IPS DF 4.7 (cell line): ENCODE measurements around the gene ATP2A3.

Experiments used
- DNase-seq: peaks from one replicate; pipeline ENCODE4 v3.0.0-alpha.2; 2013; ENCODE audit warnings: low spot score; ENCODE audit errors: extremely low read depth

Gene ATP2A3

DNA sequence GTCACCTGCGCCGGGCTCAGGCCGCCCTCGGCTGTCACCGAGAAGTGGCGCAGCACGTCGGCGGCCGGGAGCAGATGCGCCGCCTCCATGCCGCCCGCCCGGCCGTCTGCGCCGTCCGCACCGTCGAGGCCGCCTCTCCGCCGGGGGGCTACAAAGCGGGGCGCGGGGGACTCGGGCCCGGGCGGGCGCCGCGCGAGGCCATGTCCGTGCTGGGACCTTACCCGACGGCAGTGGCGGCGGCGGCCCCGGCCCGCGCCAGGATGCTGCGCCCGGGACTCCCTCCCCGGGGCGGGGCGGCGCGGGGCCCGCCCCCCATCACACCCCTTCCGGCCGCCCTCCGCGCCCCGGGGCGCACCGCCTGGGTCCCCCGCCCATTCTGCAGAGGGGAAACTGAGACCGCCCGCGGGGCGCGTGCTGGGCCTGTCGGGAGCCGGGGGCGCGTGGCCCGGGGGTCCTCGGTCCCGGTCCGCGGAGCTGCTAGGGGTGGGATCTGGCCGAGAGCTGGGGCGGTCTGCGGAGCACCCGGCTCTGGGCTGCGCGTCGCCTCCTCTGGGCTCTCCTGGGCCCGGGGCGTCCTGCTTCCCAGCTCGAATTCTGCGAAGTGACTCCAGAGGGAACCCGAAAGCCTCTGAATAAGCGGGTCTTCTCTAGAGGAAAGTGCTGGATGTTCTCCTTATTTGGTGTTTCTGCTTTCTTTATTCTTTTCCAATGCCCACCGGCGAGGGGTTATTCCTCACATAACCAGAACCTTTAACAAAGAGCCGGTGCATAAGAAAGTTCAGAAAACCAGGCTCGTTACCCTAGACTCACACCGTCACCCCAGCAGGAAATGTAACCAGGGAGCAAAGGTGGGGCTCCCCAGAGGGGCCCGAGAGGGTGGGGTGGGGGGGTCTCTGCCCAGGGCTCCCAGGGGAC lies at the start of gene ATP2A3:
Gene ATP2A3, minus strand, starts transcription at position 235 of the 915 bp plus-strand sequence. Its CDS starts 146 bp downstream, at position 89.
- DNase-seq = no peak

DNA sequence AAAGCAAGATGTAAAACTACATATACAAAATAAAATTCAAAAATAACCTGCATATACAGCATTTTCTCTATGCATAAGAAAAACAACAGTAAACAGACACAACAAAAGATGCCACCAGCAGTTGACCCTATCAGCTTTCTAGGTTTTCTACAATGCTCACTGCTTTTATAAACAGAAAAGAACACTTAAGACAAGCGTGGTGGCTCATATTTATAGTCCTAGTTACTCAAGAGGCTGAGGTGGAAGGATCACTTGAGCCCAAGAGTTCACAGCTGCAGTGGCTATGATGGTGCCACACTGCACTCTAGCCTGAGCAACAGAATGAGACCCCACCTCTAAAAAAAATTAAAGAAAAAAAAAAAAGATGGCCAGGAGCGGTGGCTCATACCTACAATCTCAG lies 46.5 kb upstream of the ATP2A3 start:
- no peak for DNase-seq

DNA sequence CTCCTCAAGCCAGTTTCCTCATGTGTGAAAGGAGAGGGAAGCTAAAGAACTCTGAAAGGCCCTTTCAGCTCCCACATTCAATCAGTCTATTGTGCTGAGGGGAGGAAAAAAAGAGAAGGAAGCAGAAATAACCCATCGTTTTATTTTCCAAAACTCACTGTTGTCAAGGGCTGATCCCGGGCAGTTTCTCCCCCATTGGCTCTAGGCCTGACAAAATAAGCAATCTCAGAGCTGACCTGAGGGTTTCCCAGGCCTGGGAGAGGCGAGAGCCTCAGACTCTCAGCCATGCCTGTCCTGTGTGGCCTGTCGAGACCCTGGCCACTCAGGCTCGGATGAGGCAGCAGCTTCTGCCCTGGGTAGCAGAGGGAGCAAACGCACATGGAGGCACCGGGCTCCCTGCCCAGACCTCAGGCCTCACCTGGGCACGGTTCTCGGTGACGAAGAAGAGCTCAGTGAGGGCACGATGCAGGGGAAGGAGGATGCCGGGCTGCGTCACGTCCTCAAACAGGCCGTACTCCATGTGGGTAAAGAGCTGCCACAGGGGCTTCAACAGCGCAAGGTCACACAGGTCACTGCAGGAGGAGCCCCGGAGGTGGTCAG lies 45.0 kb upstream of the ATP2A3 start:
- no peak for DNase-seq

DNA sequence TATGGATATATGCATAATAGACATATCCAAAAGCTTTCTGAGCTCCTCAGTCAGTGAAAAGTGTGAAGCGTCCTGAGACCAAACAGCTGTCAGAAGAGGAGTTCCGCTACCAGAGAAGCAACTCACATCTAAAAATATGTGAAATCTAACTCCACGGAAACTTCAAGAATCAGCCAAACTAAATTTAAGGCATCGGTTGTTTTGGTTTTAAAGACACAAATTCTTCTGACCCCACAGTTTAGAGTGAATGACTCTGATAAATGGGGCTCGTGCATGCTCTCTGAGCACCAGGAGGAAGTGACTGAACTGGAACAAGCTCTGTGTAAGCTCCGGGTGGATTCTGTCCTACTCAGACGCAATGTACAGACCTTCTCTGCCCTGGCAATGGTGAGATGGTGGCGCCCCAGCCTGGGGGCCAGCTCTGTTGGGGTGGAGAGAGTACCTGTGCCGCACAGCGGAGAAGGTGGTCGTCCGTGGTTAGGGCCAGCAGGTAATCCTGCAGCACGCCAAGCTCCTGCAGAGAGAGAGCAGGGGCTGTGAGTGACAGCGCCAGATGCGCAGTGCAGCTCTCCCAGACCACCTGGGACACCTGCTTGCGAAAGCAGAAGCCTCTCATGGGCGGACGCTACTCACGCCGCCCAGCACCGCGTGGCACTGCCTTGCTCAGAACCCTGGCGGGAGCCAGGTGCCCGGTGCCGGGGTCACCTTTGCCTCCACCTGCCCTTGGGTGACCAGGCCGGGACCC lies 44.4 kb upstream of the ATP2A3 start:
- DNase-seq = no peak

DNA sequence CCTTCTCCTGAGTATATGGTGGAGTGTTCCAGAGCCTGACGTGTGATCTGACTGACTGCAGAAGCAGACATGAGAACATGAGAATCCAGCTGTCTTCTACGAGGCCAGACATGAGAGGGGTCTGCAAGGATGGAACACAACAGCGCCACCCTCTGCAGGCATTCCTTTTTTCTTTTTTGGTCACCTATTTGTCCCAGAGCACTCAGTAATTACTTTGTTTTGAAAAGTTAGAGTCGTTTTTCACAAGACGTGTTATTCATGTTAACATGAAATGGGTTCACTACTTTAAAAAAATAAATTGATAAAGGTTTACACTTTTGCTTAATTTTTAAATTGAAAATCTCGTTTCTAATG lies 43.8 kb upstream of the ATP2A3 start:
- no peak for DNase-seq

DNA sequence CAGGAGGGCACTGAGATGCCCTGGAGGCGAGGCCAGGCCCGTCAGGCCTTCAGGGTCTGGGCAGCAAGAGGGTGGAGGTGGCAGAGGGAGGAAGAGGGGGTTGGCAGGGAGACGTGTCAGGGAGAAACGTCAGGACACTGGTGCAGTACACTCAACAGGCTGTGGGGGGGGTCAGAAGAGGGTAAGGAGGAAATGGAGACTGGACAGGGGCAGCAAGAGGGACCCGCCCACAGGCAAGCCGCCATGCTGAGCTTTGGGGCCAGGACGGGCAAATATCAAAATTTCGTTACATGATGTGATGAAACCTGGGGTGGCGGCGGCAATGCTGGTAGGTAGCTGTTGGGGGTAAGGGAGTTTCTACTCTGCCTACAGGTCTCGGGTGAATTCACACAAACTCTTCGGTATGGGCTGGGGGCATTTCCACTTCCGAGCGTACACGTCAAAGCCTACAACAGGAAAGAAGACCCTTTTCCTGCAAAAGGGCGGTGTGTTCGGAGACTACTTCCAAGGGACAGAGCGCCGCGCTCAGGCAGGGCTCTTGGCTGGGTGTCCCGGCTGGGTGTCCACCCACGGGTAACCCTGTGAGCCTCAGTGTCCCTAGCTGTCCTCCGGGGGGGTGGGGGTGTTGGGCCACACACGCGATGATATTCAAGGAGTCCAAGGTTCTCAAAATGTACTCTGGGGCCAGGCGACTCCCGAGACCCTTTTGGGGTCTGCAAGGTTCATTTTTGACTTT lies 43.3 kb upstream of the ATP2A3 start:
- no peak for DNase-seq

DNA sequence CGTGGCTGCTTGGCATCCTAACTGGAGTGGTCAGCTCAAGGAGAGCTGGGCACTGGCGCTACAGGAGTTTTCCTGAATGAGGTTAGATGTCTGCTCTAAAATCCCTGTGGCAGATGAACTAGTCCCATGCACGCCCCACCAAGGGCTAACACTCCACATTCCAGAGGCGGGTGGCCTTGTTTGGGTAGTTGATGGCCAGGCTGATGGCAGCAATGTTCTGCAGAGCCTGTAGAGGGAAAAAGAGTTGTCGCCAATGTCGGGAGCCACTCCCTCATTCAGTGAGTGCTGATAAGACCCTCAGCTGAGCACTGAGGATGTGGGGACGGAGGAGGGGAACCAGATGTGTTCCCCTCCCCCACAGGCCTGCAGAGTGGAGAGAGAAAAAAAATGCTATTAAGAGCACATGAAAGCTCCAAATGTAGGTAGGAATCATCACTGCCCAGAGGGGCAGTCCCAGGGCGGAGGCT lies 42.5 kb upstream of the ATP2A3 start:
- DNase-seq = no peak

DNA sequence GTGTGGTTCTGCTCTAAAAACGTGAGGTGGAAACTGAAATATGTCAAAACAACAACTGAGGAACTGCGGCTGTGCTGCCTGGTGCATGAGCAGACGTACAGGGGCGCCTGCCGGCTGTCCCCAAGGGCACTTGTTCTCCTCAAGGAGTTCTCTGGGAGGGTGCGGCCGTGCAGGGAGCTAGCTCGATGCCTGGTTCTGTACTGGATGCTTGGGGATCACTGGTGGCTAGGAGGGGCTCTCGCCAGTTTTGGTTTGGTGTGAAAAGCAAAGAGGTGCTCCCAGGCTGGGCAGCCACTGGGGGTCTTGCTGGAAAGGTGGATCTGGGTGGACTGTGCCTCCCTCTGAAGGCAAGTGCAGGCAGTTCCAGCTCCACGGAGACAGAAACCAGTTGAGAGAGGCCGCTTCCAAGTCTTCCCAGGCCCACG lies 41.9 kb upstream of the ATP2A3 start:
- DNase-seq = no peak

DNA sequence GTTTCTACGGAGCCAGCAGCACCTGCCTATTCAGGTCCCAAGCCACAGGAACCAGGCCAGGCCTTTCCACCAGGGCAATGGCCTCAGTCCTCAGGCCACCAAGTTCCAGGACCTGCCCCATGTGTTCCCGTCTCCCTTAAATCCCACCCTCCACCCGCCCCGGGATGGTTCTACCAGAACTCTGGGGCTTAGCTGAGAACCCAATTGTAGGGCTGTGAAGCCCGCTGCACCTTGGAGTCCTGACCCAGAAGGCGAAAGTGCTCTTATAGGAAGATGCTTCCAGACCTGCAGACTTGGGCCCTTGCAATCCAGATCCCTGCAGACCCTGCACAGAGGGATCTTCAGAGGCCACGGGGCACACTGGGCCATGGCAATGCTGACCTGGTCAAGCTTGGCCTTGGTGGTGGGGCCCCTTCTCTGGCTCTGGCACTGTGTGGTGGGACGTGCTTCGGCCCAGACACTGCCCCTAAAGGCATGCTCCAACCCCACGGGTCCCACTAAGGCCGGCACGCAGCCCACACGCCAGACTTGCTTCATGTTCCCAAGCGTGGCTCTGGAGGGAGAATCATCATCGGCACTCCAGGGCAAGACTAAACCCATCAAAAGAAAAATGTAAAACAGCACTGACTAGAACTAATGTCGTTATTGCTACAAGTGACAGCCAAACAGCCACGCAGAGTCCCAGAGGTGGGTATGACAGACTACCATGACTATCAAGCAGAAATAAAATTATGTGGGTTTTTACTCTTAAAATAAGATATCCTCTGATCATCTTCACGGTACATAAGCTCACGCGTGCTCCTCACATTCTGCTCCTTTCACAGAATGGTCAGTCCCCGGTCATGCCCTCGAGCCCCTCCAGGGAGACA lies 41.3 kb upstream of the ATP2A3 start:
- no peak for DNase-seq

DNA sequence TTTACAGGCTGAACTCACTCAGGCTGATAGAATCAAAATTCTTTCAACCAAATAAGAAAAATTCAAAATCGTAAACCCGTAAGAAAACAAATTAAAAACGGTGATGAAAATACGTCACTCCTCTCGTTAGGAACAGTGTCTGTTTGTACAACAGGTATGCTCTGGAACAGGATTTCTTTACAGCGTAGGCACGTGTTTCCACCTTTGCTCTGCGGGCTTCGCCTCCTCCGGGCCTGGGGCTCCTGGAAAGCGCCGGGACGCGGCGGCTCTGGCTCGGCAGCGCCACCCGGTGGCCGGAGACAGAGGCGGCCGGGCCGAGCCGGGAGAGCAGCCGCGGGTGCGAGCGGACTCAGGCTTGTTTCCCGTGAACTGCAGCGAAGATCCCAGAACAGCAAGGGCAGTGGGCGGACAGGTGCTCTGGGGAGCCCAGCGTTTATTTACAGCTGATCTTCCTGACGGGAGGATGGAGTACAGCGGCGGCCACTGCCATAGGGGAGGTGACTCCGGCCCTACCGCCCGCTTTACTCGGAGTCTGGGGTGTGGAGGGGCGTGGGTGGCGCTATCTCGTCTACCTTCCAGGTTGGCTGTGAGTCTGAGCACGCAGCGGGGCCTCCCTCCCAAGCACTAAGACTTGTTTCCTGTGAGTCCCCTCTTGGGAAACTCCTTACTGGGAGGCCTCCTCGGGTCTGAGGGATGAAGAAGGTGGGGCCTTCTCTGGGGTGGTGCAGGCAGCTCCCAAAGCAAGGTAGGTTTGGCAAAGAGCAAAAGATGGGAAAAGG lies 40.5 kb upstream of the ATP2A3 start:
- no peak for DNase-seq

DNA sequence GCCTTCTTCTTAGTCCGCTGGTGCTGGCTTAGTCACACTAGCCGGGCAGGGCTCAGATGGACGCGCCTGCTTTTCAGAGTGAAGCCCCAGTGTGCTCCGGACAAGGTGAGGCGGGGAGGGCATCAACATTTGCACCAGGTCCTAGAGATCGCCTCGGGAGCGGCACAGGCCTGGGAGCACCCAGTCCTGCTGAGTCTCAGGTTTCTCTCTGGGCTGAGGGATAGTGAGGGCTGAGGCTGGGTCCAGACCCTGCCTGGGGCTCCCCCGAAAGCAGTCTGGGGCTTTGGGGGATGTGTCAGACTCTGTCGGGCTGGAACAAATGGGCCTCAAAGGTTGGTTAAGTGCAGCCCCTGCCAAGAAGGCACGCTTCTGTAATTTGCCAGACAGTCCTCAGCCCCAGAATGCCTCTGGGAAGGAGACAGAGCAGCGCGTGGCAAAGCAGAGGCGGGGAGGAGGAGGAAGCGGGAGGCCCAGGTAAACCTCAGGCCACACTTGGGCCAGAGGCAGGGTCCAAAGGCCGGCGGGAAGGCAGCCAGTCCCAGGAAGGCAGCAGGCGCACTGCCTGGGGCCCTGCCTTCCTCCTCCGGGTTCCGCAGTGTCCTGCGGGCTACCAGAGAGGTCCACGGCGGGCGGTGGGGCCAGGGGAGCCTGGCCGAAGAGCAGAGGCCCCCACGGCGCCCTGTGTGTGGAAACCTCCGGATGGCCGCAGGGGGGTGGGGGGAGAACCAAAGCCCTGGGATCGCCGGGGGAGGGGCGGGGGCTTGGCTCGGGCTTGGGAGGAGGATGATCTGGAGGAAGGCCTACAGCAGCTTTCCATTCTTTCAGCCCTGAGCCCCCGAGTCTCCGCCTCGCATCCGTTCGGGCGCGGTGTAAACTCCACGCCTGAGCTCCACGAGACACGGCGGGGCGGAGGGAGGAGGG lies 39.5 kb upstream of the ATP2A3 start:
- DNase-seq = no peak

DNA sequence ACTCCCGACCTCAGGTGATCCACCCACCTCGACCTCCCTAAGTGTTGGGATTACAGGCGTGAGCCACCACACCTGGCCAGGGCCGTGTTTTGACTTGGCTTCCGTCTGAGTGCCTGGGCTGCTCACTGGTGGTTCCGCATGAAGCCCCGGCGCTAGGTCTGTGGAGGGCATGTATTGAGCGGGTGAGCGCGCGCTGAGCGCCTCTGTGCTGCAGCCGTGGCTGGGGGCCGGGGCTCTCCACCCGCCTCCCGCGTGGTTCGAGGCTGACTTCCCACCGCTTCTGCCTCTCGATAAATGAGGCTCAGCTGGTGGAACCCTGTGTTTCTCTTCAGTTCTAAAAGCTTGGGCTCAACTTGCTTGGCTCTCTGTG lies 38.9 kb upstream of the ATP2A3 start:
- no peak for DNase-seq

DNA sequence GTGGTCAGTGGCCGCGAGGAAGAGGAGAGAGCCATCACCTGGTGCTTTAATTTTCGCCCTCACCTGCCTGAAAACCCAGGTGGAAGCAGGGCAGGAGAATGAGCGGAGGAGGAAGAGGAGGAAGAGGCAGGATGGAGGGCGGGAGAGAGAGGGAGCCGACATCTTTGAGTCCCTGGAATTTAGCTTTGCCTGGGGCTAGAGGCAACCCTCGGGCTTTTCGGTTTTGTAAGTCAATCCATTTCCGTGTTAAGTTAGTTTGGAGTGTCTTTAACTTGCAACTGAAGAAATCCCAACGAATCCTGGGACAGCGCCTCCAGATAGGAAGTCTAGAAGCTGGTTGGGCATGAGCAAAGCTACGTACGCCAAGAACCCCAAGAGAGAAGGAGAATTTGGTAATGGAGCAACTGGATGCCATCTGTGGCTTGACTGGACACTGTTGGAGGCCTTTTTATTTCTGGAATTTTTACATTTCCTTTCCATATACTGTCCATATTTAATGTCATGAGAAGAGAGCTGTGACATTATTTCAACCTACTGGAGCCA lies 36.9 kb upstream of the ATP2A3 start:
- DNase-seq = no peak

DNA sequence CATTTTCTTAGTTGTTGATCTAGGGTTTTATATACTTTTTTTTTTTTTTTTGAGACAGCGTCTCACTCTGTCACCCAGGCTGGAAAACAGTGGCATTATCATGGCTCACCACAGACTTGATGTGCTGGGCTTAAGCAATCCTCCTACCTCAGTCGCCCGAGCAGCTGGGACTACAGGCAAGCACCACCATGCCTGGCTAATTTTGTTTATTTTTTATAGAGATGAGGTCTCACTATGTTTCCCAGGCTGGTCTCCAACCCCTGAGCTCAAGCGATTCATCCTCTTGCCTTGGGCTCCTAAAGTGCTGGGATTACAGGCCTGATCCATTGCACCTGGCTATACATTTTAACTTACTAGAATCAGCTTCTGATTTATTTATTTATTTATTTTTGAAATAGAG lies 34.2 kb upstream of the ATP2A3 start:
- DNase-seq = no peak

DNA sequence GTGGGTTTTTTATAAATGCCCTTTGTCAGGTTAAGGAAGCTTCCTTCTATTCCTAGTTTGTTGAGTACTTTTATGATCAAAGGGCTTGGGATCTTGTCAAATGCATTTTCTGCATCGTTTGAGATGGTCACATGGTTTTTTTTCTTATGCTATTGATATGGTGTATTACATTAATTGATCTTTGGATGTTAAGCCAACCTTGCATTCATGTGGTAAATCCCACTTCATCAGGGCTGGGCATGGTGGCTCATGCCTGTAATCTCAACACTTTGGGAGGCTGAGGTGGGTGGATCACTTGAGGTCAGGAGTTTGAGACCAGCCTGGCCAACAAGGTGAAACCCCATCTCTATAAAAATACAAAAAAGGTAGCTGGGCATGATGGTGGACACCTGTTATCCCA lies 30.8 kb upstream of the ATP2A3 start:
- no peak for DNase-seq

DNA sequence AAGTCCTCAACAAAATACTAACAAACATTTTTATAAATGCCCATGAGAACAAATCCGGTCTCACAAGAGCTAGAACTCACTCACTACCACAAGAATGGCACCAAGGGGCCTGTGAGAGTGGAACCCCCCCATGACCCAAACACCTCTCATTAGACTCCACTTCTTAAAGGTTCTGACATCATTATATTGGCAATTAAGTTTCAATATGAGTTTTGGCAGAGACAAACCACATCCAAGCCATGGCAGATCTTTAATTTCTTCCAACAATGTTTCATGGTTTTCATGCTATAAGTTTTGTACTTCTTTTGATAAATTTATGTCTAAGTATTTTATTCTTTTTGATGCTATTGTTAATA lies 30.0 kb upstream of the ATP2A3 start:
- DNase-seq = no peak

DNA sequence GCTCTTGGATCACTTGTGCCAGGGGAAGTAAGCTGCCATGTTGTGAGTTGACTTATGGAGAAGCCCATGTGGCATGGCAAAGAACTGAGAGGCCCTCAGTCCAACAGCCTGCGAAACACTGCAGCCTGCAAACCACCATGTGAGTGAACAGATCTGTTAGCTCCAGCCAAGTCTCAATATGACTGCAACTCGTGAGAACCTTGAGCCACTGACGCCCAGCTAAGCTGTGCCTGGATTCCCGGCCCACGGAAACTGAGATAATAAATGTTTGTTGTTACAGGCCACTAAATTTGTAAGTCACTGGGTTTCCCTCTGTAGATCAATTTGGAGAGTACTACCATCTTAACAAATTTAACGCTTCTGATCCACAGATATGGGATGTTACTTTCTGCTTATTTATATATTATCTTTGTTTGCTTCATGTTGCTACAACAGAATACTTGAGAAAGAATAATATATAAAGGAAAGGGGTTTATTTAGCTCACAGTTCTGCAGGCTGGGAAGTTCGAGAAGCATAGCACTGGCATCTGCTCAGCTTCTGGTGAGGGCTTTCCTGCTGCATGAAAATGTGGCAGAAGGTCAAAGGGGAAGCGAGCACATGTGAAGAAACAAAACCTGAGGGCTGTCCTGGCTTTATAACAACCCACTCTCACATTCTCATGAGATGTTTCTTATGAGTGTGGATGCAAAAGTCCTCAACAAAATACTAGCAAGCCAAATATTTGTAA lies 29.4 kb upstream of the ATP2A3 start:
- no peak for DNase-seq

DNA sequence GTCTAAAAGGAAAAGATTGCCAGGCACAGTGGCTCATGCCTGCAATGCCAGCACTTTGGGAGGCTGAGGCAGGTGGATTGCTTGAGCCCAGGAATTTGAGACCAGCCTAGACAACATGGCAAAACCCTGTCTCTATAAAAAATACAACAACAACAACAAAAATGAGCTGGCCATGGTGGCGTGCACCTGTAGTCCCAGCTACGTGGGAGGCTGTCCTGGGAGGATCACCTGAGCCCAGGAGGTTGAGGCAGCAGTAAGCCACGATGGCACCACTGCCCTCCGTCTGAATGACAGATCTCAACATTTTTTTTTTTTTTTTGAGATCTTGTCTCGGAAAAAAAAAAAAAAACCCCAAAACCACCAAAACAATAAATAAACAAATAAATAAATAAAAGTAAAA lies 28.1 kb upstream of the ATP2A3 start:
- DNase-seq = no peak
